Suprapubic skin (tissue), 4 donors: ENCODE data around the gene SYT14.

ENCODE experiments used
- POLR2A ChIP-seq, 2 donors: fragments of 450-650 bp; IDR thresholded peaks; one replicate each; pipeline ENCODE4 v1.6.1; 2017; ENCODE audit warnings: antibody characterized with exemption in 2 of 2, mild to moderate bottlenecking in 2 of 2, moderate library complexity in 2 of 2
- POLR2AphosphoS5 ChIP-seq, 3 donors: sonication (generic); formaldehyde crosslinking; IDR thresholded peaks; one replicate each; pipeline ENCODE4 v1.6.1; 2017; ENCODE audit warnings: antibody characterized with exemption in 3 of 3
- TF ChIP-seq, protein P1 (sequence below), 2 donors: fragments of 200-600 bp in 1 of 2; fragments of 450-650 bp in 1 of 2; sonication (generic) in 1 of 2; IDR thresholded peaks; one replicate each; pipeline ENCODE4 v1.5.1; 2016 to 2019; ENCODE audit warnings: antibody characterized with exemption in 2 of 2, mild to moderate bottlenecking in 1 of 2, moderate library complexity in 1 of 2

DNA sequence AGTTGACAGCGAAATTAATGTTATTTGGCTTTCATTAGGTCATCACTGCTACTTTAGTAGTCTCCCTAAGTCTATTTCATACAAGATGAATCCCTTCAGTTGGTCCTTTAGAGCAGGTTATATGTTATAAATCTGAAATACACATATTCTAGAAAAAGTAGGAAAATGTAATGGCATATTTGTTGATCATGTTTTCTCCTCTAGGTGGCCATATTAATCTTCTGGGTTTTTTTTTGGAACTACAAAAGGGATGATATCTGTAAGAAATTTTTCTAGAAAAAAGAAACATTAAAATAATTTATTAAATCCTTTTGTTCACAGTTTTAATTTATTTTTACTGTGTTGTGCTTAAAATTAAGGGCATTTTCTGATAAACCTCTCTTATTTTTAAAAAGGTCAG is 87.9 kb downstream of the SYT14 start:
- TF ChIP-seq, protein P1, sequence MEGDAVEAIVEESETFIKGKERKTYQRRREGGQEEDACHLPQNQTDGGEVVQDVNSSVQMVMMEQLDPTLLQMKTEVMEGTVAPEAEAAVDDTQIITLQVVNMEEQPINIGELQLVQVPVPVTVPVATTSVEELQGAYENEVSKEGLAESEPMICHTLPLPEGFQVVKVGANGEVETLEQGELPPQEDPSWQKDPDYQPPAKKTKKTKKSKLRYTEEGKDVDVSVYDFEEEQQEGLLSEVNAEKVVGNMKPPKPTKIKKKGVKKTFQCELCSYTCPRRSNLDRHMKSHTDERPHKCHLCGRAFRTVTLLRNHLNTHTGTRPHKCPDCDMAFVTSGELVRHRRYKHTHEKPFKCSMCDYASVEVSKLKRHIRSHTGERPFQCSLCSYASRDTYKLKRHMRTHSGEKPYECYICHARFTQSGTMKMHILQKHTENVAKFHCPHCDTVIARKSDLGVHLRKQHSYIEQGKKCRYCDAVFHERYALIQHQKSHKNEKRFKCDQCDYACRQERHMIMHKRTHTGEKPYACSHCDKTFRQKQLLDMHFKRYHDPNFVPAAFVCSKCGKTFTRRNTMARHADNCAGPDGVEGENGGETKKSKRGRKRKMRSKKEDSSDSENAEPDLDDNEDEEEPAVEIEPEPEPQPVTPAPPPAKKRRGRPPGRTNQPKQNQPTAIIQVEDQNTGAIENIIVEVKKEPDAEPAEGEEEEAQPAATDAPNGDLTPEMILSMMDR (IDR thresholded peaks at IDR 0.05), result no peak
- TF ChIP-seq POLR2A (IDR thresholded peaks at IDR 0.05) (no peak), POLR2AphosphoS5 (IDR thresholded peaks at IDR 0.05) (no peak)
